CD4-positive, alpha-beta T cell treated with Interleukin-6 for 4 hours (primary cell): ENCODE results near the gene HTRA1.

ENCODE experiments used
- DNase-seq: peaks from one replicate; pipeline ENCODE4 v3.0.0-alpha.2; 2020; ENCODE audit warnings: mixed read lengths

The HTRA1 gene

GRCh38 chr10:122455376-122456079, 5.8 kb upstream of the HTRA1 start:
- no peak for DNase-seq

DNA sequence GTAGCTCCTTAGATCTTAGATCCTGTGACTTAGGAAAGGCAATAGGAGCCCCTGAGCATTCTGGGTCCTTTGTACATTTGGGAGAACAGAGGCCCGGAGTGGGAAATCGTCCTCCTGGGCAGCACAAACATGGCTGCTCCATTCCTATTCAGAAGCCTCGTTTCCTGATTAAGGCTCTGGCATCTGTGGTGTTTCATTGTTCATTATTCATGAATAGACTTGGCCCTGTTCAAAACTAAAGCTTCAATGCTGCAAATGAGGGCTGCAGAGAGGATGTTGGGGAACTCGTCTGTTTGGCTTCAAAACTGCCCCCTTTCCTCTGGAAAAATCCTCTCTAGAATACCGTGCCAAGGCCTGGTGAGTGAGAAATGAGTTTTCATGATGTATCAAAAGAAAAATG, 3.4 kb upstream of the HTRA1 start:
- no peak for DNase-seq

DNA sequence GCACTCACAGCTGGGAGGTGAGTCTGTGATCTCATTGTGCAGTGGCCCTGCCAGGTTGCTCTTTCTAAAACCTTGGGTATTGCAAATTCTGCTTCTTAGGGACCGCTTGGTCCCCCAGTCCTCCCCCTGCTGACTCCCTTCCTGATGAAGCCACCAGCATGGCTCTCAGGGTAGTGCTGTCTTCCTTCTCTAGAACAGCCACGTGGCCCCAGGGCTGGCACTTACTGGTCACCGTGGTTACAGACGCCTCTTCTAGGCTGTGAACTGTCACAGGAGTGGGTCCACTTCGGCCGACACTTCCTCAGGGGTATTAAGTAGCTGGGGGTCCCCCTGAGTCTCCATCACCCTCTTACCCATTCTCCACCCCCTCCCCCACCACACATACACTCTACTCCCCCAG, 2.7 kb upstream of the HTRA1 start:
- no peak for DNase-seq

GRCh38 chr10:122459561-122460273, 1.6 kb upstream of the HTRA1 start:
- no peak for DNase-seq

DNA sequence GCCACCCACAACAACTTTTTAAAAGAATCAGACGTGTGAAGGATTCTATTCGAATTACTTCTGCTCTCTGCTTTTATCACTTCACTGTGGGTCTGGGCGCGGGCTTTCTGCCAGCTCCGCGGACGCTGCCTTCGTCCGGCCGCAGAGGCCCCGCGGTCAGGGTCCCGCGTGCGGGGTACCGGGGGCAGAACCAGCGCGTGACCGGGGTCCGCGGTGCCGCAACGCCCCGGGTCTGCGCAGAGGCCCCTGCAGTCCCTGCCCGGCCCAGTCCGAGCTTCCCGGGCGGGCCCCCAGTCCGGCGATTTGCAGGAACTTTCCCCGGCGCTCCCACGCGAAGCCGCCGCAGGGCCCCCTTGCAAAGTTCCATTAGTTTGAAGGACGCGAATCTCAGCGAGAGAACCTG, 461 bp upstream of the HTRA1 start:
- DNase-seq = no peak

DNA sequence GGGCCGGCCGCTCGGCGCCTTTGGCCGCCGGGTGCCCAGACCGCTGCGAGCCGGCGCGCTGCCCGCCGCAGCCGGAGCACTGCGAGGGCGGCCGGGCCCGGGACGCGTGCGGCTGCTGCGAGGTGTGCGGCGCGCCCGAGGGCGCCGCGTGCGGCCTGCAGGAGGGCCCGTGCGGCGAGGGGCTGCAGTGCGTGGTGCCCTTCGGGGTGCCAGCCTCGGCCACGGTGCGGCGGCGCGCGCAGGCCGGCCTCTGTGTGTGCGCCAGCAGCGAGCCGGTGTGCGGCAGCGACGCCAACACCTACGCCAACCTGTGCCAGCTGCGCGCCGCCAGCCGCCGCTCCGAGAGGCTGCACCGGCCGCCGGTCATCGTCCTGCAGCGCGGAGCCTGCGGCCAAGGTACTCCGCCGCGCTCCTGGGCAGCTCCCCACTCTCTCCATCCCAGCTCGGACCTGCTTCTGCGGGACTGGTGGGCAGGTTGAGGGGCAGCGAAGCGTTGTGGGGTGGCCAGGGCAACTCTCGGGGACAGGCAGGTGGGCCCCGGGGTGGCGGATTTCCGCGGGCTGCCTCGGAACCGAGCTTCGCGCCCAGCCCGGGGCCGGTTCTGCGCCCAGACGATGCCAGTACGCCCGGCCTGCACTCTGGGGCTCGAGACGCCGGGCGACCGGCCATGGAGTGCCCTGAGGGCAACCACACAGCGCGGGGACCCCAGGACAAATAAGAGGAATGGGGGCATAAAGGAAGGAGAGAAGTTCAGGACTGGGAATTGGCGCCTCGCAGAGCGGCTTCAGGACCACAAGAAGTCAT, 578 bp downstream of the HTRA1 start:
- no peak for DNase-seq

- DNase-seq = no peak
These were observed 1.4 kb downstream of the HTRA1 start for GRCh38 chr10:122462533-122463465.

DNA sequence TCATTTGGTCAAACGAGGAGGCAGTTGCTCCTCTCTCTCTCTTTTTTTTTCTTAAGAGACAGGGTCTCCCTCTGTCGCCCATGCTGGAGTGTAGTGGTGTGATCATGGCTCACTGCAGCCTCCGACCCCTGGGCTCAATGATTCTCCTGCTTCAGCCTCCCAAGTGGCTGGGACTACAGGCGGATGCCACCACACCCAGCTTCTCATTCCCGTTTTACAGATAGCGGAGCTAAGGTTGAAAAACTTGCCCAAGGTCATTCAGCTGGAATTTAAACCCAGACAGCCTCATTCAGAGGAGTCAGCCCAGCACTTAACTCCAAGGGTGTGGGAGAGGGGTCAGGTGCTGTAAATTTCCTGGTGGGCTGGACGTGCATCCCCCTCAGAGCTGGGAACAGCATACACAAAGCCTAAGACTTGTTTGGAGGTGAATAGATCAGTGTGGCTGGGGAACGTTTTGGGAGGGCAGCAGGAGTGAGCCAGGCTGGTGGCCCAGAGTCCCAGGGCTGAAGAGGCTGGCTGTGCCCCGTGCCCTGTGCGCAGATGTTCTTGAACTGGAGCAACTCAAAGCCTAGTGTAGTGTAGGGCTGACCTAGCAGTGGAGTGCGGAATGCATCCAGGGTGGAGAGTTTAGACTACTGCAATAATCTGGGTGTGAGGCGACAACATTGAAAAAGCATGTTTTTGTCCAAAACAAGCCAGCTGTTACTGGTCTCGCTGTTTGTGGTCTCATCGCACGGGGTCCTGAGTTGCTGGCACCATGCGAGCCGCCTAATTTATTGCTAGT, 2.3 kb downstream of the HTRA1 start:
- DNase-seq = no peak

GRCh38 chr10:122464250-122464510, 2.8 kb downstream of the HTRA1 start:
- DNase-seq = no peak

- DNase-seq = no peak
These were observed 3.2 kb downstream of the HTRA1 start for GRCh38 chr10:122464586-122464985.

GRCh38 chr10:122465401-122466040, 4.2 kb downstream of the HTRA1 start:
- DNase-seq = no peak

- DNase-seq = no peak
These were observed 5.6 kb downstream of the HTRA1 start for GRCh38 chr10:122466951-122467381.

GRCh38 chr10:122467701-122468100, 6.3 kb downstream of the HTRA1 start:
- no peak for DNase-seq

DNA sequence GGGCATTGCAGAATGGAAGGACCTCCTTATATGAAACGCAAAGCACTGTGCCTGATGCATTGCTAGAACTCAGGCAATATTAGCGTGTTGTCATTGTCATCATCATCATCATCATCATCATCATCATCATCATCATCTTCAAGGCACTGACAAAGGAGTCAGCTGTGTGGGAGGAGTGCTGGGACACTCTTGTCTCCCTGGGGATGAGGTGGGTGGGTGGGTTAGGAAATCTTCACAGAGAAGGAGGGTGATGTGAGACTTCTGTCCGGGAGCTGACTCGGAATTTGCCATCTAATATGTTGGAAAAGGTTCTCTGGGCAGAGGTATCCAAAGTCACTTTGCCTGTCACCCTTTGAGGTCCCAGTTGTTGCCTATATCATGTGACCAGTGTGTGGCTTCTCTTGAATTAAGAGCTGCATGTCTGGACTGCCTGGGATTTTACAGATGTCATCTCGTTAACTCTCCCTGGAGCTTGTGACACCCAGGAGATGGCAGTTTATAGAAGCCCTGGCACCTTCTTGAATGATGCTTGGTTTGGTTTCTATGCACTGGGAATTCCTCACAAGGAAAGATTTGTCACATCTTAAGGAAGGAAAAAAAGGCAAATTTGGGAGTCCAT, 7.1 kb downstream of the HTRA1 start:
- DNase-seq = no peak

GRCh38 chr10:122468926-122469781, 7.8 kb downstream of the HTRA1 start:
- no peak for DNase-seq

GRCh38 chr10:122469848-122470247, 8.5 kb downstream of the HTRA1 start:
- DNase-seq = no peak

- DNase-seq = no peak
These were observed 10.3 kb downstream of the HTRA1 start for GRCh38 chr10:122471531-122472177.

DNA sequence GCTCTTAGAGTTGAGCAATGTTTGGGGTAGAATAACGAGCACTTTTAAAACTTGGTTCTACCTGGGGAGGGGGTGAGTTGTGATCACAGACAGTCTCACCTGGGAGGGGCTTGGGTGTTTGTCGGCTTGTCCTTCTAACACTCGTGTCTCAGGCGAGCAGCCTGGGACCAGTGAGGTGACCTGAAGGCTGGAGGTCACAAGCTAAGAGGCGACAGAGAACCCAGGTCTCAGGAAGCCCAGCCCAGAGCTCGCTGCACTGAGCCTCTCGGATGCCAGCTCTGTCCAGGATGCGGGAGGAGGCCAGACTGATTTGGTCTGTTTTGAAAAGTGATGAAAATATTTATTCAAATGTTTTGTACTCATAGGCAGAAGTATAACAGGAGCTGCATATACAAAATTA, 11.8 kb downstream of the HTRA1 start:
- DNase-seq = no peak

DNA sequence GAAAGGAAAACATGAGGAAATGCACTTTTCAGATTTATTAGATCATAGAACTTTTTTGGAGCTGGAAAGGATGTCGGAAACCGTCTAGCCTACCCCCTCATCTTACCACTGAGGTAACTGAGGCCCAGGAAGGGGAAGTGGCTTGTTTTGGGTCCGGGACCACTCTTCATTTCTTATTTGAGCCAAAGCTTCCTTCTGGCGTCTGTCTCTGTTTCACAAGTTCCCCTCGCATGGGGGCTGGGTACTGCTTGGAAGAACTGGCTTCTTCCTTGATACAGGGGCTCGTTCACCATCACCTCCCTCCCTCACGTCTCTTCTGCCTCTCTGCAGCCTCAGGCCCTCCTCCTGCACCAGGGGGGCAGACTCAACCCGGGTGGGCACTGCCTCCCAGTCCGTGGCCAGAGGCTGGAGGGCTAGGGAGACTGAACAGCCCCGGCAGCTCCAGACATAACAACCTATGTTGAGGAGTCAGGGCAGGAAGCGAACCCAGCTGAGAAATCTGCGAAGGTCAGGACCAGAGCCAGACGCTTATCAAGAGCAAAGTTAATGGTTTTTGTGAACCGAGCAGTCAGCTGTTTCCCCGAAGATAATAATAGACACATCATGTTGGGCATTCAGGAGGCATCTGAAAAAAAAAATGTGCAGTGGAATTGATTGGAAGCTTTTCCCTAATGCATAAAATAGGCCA, 12.9 kb downstream of the HTRA1 start:
- no peak for DNase-seq
